GM21737 (cell line): ENCODE results near the gene DYNLT5.

ENCODE experiments used
- ATAC-seq: cut with Tn5 transposase; IDR thresholded peaks from one replicate; pipeline ENCODE4 v1.9.1; 2021; ENCODE audit warnings: mild to moderate bottlenecking, moderate library complexity; ENCODE audit not compliant: unreplicated experiment

DYNLT5 gene

GRCh38 chr1:66747501-66747900 lies 4.8 kb upstream of the DYNLT5 start:
- no peak for ATAC-seq

GRCh38 chr1:66750577-66750976 lies 1.7 kb upstream of the DYNLT5 start:
- ATAC-seq: no peak

GRCh38 chr1:66751160-66751559 lies 1.1 kb upstream of the DYNLT5 start:
- no peak for ATAC-seq

DNA sequence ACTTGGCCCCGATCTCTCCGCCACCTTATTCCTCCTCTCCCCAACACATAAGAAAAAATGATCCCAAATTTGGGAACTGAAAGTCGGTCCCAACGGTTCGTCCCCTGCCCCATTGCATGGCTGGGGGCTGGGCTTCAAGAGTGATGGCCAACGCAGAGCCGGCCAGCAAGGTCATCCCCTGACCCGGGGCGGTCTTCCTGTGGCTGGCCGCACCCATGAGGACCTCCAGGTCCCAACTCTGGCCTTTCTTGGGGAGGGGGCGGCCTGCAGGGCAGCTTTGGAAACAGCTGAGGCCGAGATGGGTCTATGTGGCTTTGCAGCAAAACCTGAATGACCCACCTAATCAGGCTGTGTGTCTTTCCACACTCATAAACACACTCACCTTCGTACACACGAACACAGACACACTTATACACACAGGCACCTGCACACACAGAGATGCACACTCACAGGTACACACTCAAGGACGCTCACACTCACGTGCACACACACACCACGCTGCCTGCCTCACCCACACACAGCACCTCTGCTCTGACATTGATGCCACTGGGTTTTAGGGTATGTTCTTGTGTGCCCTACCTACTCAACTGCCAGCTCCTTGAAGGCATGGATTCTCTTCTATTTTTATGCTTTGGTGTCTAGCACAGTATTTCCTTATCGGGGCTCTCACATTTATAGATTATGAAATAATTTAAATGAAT lies 562 bp downstream of the DYNLT5 start:
- ATAC-seq: no peak

GRCh38 chr1:66757722-66758240 lies 5.5 kb downstream of the DYNLT5 start:
- ATAC-seq: no peak

- ATAC-seq: peak; percentile 99
These were observed 6.0 kb downstream of the DYNLT5 start for GRCh38 chr1:66758241-66758755.

DNA sequence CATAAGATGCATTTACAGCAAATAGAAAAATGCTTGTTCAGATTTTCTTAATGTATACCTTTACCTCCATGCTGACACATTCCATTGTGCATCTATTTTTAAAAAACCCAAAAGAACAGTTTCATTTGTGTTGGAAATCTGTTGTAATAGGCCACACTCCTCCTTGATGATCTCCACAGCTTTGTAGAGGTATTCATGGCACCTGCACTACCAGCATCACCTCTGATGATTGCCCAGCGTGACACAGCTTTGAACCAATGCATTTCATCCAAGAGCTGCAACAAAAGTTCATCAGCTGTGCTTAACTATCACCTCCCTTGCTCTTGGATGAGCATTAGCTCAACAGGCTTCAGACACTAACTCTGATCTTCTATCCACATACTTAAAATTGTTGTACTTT lies 8.2 kb downstream of the DYNLT5 start:
- ATAC-seq: no peak

DNA sequence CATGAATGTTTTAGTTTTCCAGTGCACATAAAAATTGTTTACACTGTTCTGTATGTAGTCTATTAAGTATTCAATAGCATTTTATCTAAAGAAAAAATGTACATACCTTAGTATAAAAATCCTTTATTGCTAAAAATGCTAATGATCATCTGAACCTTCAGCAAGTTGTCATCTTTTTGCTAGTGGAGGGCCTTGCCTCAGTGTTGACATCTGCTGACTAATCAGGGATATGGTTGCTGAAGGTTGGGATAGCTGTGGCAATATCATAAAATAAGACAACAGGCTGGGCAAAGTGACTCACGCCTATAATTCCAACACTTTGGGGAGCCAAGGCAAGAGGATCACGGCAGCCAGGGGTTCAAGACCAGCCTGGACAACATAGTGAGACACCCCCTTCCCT lies 9.0 kb downstream of the DYNLT5 start:
- no peak for ATAC-seq

DNA sequence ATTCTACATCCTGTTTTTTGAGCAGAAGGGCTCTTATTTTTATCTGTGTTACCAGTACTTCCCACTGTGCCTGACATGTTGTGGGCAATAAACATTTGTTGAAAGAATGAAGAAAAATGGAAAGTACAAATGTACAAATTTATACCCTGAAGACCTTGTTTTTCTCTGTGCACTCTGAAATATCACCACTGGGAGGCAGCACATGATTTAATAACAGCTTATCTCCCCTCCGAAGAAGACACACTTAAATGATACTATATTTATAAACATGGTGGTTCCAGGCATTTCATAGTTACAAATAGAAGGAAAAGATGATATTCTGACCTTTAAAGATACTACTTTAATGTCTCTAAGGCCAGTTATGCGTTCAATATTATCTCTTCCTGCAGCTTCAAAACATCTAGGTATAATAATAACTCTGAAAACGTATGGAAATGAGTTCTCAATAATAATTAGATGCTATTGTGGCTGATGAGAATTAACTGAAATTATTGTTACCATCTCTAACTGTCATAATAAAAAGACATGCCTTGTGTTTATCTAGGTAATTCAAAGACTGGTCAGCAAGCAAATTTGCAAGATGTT lies 12.8 kb downstream of the DYNLT5 start:
- ATAC-seq: no peak

DNA sequence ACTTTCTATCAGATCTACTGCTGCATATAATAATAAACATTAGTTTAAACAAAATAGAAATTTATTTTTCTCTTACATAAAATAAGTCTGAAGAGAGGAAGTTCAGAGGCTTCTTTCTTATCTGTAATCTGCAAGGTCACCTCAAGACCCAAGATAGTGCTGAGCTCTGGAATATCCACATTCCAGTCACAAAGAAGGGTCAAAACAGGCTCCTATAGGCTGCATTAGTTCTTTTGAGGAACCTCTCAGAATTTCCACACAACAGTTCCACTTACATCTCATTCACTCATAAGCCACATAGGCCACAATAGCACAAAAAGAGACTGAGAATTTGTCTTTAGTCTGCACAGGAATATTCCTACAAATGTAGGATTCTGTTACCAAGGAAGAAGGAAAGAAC lies 15.4 kb downstream of the DYNLT5 start:
- ATAC-seq: no peak

GRCh38 chr1:66768965-66769364 lies 16.7 kb downstream of the DYNLT5 start:
- no peak for ATAC-seq

GRCh38 chr1:66769512-66770229 lies 17.4 kb downstream of the DYNLT5 start:
- no peak for ATAC-seq

DNA sequence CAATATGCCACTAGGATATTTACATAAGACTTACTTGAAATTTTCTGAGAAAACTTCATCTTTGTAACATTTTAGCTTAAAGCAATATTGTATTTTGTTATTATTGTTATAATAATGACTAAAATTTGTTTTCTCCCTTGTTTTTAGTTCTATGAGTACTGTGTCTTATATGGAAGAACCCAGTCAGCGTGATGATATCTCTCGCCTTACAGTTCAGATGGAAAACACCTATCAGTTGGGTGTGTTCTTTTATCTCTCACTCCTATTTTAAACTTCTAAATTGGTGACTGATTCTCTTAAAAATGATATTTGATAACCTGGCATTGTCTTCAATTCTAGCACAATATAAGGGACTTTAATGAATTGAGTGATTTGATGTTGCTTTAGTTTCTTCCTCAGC lies 18.0 kb downstream of the DYNLT5 start:
- no peak for ATAC-seq

- ATAC-seq: no peak
These were observed 18.4 kb downstream of the DYNLT5 start for GRCh38 chr1:66770694-66771093.

DNA sequence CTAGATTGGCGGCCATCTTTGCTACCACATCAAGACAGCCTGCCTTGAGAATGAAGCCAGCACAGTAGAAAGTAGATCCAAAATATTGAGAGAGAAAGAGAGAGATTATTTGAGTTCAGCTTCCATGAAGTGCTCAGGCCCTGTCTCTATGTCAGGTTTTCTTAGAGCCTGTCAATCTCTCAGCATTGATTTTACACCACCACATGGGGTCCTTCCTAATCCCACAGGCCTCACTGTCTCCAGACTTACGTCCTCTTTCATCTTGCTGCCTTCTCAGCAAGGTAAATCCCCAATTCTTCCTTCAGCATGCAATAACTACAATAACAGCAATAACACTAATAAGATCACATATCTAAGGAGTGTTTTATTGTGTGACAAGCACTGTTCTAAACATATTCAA lies 21.0 kb downstream of the DYNLT5 start:
- ATAC-seq: no peak

- ATAC-seq: no peak
These were observed 22.2 kb downstream of the DYNLT5 start for GRCh38 chr1:66774438-66774837.

GRCh38 chr1:66775646-66776045 lies 23.4 kb downstream of the DYNLT5 start:
- ATAC-seq: no peak

DNA sequence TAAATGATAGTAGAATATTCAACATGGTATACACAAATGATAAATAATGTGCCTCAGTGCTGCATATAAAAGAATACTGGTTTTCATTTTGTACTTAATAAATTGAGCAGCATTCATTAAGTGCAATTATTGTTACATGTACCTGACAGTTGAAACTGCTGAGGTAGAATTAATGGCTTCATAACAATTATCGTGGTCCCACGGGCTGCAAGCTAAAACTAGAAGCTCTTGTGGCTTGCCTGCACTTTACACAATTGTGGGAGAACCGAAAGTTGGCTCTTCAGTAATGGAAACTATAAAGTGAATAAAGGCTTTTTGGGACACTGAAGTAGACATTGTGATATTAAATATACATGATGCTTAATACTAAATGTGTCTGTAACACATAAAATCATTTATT lies 25.6 kb downstream of the DYNLT5 start:
- no peak for ATAC-seq

DNA sequence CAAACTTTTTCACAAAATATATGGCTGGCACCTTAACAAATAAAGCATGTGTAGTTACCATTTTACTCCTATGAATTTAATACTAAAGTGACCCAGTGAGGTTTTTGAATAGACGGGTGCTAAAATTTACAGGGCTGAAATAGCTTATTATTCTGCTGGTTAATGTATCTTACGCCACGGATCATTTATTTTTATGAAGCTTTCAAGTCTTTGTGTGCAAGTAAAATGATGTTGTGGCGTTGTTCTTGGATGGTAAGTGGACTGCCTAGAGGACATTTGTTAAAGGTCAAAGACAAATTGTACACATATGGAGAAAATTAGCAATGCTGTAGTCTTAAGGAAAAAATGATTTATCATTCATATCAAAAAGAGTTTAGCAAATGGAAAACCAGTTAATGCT lies 26.0 kb downstream of the DYNLT5 start:
- no peak for ATAC-seq

GRCh38 chr1:66778969-66779368 lies 26.7 kb downstream of the DYNLT5 start:
- ATAC-seq: no peak

DNA sequence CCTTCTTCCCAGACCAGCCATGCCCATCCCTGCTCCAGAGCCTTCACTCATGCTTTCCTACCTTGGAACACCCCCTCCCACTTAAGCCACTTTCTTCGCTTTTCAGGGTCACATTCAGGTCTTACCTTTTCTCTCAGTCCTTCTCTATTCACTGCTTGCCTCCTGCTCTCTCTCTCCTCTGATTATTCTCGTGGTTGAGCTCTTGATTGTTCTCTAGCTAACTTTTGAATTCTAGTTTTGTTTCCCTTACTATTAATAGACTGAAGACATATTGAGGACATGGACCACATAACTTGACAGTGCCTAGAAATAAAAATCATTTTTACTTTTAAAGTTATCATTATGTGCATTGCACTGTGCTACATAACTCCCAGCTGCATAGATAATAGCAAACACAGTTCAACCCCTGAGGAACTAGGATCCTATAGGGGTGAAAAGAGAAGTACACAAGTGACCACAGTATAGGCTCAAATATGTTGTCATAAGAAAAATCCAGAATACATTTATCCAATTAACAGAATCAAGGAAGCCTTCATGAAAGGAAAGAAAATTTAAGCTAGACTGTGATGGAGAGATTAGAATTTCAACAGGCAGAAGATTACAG lies 27.3 kb downstream of the DYNLT5 start:
- ATAC-seq: no peak
